WI38 (cell line): ENCODE results near the gene MYO1G.

Source experiments
- H3K4me3 ChIP-seq: 2 replicates; pipeline ENCODE4 v1.5.1; 2011; ENCODE audit warnings: low read depth, mild to moderate bottlenecking, control low read depth, low read length
- TF ChIP-seq, protein P1 (sequence below): IDR thresholded peaks from 2 replicates; pipeline ENCODE4 v1.5.1; 2012; ENCODE audit warnings: low read depth, mild to moderate bottlenecking, control low read depth, low read length

MYO1G gene

DNA sequence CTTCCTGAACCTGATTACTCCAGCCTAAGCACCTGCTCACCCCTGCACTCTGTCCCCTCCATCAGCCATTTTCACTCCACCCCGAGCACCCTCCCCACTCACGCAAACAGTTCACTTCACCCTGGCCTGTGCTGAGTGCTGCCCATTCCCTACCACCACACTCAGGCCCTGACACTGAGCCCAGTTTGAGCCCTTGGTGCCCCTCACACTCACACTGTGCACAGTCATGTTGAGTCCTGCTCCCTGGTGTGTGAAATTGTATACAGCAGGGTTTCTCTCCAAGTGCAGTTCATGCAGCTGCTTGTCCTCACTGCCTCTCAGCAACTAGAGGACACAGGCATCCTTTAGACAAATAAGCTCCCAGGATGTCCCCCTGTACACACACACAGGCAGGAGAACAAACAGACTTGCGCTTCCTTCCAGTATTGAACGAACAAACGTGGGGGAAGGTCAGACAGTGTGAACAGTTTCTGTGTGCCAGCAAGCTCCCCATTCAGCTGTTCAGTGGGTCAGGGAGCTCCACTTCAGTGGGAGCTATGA lies 6.8 kb downstream of the MYO1G start:
- H3K4me3 ChIP-seq, result no peak overlapping the region
- TF ChIP-seq, protein P1, sequence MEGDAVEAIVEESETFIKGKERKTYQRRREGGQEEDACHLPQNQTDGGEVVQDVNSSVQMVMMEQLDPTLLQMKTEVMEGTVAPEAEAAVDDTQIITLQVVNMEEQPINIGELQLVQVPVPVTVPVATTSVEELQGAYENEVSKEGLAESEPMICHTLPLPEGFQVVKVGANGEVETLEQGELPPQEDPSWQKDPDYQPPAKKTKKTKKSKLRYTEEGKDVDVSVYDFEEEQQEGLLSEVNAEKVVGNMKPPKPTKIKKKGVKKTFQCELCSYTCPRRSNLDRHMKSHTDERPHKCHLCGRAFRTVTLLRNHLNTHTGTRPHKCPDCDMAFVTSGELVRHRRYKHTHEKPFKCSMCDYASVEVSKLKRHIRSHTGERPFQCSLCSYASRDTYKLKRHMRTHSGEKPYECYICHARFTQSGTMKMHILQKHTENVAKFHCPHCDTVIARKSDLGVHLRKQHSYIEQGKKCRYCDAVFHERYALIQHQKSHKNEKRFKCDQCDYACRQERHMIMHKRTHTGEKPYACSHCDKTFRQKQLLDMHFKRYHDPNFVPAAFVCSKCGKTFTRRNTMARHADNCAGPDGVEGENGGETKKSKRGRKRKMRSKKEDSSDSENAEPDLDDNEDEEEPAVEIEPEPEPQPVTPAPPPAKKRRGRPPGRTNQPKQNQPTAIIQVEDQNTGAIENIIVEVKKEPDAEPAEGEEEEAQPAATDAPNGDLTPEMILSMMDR, result no peak

- no peak overlapping the region for H3K4me3 ChIP-seq
- TF ChIP-seq, protein P1, result no peak
Observed at GRCh38 chr7:44971188-44971901, 7.5 kb downstream of the MYO1G start.

- TF ChIP-seq, protein P1, result no peak
- H3K4me3 ChIP-seq, result no peak overlapping the region
Observed at GRCh38 chr7:44970523-44971051, 8.2 kb downstream of the MYO1G start.

- no peak overlapping the region for H3K4me3 ChIP-seq
- TF ChIP-seq, protein P1, result no peak
Observed at GRCh38 chr7:44969701-44970522, 8.9 kb downstream of the MYO1G start.

DNA sequence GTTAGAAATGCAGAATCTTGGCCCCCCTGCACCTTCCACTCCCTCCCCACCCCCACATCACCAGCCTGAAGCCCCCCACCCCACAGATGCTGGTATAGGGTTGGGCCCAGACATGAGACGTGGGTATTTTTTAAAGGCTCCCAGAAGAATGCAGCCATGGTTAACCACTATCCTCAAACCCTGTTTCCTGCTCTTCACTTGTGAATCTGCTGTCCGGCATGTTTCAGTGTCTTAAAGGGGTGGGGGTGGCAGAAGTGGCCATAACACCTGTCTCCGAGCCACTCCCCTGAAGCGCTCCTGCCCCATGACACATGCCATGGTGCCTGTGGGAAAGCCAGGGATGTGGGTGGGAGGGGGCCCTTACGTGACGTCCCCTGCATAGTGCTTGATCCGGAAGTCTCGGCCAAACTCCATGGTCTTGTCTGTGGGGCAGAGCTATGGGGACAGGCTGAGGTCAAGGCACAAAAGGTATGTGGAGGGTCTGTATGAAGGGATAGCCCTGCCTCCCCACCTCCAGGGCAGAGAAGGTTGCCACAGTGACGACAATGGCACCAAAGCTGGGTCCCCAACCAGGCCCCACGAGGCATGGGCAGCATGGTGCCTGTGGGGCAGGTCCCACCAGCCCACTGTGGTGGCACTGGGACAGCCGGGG lies 9.6 kb downstream of the MYO1G start:
- TF ChIP-seq, protein P1, result no peak
- no peak overlapping the region for H3K4me3 ChIP-seq

- H3K4me3 ChIP-seq, result no peak overlapping the region
- TF ChIP-seq, protein P1, result peak; percentile 56
Observed at GRCh38 chr7:44967571-44968446, 11.0 kb downstream of the MYO1G start.
